Peyer's patch (tissue), 4 donors: ENCODE measurements around the gene SPRED1. TPM values are rescaled to one million over a fixed set of nuclear protein-coding genes. Genes with fewer than 3 reads are reported as not detected.
A peak's percentile ranks its signal among the peaks of the same experiment; 100 is the strongest.

Source experiments
- DNase-seq, 3 donors: peaks; one replicate each; pipeline ENCODE4 v3.0.0-alpha.2; 2017 to 2019
- H3K27ac ChIP-seq, 4 donors: fragments of 200-600 bp; sonication (generic); one replicate each; pipeline ENCODE4 v1.5.1; 2016 to 2019
- H3K27me3 ChIP-seq, 2 donors: fragments of 200-600 bp; sonication (generic); one replicate each; pipeline ENCODE4 v1.5.1; 2019
- H3K36me3 ChIP-seq, 3 donors: fragments of 200-600 bp; sonication (generic); one replicate each; pipeline ENCODE4 v1.5.1; 2016 to 2019
- H3K4me1 ChIP-seq, 4 donors: fragments of 200-600 bp; sonication (generic); one replicate each; pipeline ENCODE4 v1.5.1; 2016 to 2019
- H3K4me3 ChIP-seq, 4 donors: fragments of 200-600 bp; sonication (generic); 1 replicate in 3 of 4; 2 replicates in 1 of 4; pipeline ENCODE4 v1.5.1; 2016 to 2019; ENCODE audit warnings: mild to moderate bottlenecking in 1 of 4
- H3K9me3 ChIP-seq, 4 donors: fragments of 200-600 bp; sonication (generic); one replicate each; pipeline ENCODE4 v1.5.1; 2016 to 2019; ENCODE audit warnings: mild to moderate bottlenecking in 1 of 4
- POLR2A ChIP-seq, 2 donors: fragments of 450-650 bp; IDR thresholded peaks; one replicate each; pipeline ENCODE4 v1.5.1; 2017; ENCODE audit warnings: antibody characterized with exemption in 2 of 2, mild to moderate bottlenecking in 2 of 2, moderate library complexity in 2 of 2
- total RNA-seq, 4 donors: library from RNA; depleted of rRNA; stranded (reverse); fragments of >200 nt; gene quantifications; one replicate each; pipeline ENCODE4 v1.1.0, GENCODE V29; 2016
- TF ChIP-seq, protein P1 (sequence below), 6 experiments: fragments of 450-650 bp in 4 of 6; fragments of 200-600 bp in 2 of 6; sonication (generic) in 1 of 6; IDR thresholded peaks; one replicate each; pipeline ENCODE4 v1.5.1; 2017 to 2019; ENCODE audit warnings: antibody characterized with exemption in 6 of 6, mild to moderate bottlenecking in 3 of 6, moderate library complexity in 1 of 6

Gene SPRED1
- total RNA-seq, 4 donors from 2014 or later: 8.9 to 40.4 (median 20.2) TPM

DNA sequence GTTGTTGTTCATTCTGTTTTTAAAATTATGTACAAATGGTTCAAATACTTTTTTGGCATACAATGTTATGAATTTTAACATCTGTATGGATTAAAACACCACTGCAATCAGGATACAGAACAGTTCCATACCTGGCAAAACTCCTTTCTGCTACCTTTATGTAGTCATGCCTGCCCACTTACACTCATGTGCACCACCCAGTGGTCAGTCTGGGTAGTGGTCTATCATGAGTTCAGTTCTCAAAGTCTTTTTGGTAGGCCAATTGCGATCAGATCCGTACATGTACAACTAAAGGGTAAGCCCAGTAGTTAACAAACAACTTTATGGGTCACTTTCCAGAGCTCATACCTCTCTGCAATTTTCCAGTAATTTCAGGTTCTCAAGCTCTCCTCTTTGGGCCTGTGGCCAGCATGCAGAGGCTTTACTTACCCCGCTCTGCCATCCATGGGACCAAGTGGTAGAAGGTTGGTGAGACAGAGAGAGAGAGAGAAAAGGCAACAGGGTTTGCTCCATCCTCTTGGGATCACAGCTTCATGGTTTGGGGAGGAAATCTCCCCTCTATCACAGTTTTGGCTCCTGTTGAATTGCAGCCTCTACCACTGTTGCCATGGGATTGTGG is 137.4 kb downstream of the SPRED1 start:
- Histone ChIP-seq H3K4me3 (no peak overlapping the region), H3K4me1 (no peaks in the 10 kb centered on the region), H3K36me3 (no peaks in the 10 kb centered on the region), H3K9me3 (no peaks in the 10 kb centered on the region), H3K27ac (no peak overlapping the region), H3K27me3 (no peaks in the 10 kb centered on the region)
- DNase-seq: peak; percentile 55 to 89 (median 60)
- no peak for TF ChIP-seq POLR2A (IDR thresholded peaks at IDR 0.05)
- TF ChIP-seq, protein P1, sequence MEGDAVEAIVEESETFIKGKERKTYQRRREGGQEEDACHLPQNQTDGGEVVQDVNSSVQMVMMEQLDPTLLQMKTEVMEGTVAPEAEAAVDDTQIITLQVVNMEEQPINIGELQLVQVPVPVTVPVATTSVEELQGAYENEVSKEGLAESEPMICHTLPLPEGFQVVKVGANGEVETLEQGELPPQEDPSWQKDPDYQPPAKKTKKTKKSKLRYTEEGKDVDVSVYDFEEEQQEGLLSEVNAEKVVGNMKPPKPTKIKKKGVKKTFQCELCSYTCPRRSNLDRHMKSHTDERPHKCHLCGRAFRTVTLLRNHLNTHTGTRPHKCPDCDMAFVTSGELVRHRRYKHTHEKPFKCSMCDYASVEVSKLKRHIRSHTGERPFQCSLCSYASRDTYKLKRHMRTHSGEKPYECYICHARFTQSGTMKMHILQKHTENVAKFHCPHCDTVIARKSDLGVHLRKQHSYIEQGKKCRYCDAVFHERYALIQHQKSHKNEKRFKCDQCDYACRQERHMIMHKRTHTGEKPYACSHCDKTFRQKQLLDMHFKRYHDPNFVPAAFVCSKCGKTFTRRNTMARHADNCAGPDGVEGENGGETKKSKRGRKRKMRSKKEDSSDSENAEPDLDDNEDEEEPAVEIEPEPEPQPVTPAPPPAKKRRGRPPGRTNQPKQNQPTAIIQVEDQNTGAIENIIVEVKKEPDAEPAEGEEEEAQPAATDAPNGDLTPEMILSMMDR (IDR thresholded peaks at IDR 0.05): peak; percentile 45 to 85 (median 73)

- H3K4me3 ChIP-seq: no peak overlapping the region
- H3K4me1 ChIP-seq: no peaks in the 10 kb centered on the region
- no peaks in the 10 kb centered on the region for H3K36me3 ChIP-seq
- DNase-seq: no peak
- TF ChIP-seq POLR2A (IDR thresholded peaks at IDR 0.05): no peak
- TF ChIP-seq, protein P1 (IDR thresholded peaks at IDR 0.05): no peak
- no peak overlapping the region for H3K27ac ChIP-seq
- H3K27me3 ChIP-seq: no peaks in the 10 kb centered on the region
- H3K9me3 ChIP-seq: no peaks in the 10 kb centered on the region
Measured at GRCh38 chr15:38391191-38391590, 138.6 kb downstream of the SPRED1 start.

- no peaks in the 10 kb centered on the region for H3K27me3 ChIP-seq
- no peak for TF ChIP-seq POLR2A (IDR thresholded peaks at IDR 0.05)
- TF ChIP-seq, protein P1 (IDR thresholded peaks at IDR 0.05): no peak
- peak overlapping the region in 2 of 4 donors; percentile 16 to 38 for H3K27ac ChIP-seq
- DNase-seq: peak in 1 of 3 donors; percentile 48
- no peaks in the 10 kb centered on the region for H3K4me1 ChIP-seq
- H3K36me3 ChIP-seq: no peaks in the 10 kb centered on the region
- no peak overlapping the region for H3K4me3 ChIP-seq
- H3K9me3 ChIP-seq: no peaks in the 10 kb centered on the region
Measured at GRCh38 chr15:38398134-38398533, 145.5 kb downstream of the SPRED1 start.

DNA sequence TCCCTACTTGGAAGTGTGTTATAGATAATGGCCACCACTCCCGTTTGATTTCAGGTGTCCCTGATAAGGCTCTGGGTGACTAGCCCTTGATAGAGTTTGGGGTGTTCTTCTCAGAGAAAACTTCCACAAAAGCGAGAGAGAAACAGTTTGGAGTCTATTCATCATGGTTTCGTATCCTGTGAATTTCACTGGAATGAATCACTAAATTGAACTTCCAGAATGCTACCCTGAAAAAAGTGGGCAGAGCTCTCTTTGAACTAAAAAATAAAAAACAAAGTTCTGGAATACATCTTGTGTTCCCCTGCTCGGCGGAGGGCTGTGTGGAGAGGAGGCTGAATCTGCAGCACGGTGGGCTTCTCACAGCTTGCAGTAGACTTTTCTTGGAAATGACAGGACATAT is 148.5 kb downstream of the SPRED1 start:
- H3K4me1 ChIP-seq: no peaks in the 10 kb centered on the region
- DNase-seq: no peak
- no peaks in the 10 kb centered on the region for H3K36me3 ChIP-seq
- H3K27me3 ChIP-seq: no peaks in the 10 kb centered on the region
- H3K4me3 ChIP-seq: no peak overlapping the region
- no peaks in the 10 kb centered on the region for H3K9me3 ChIP-seq
- no peak overlapping the region for H3K27ac ChIP-seq
- TF ChIP-seq, protein P1 (IDR thresholded peaks at IDR 0.05): no peak
- TF ChIP-seq POLR2A (IDR thresholded peaks at IDR 0.05): no peak

GRCh38 chr15:38401701-38402100 is 149.1 kb downstream of the SPRED1 start:
- Histone ChIP-seq H3K4me3 (no peak overlapping the region), H3K4me1 (no peaks in the 10 kb centered on the region), H3K36me3 (no peaks in the 10 kb centered on the region), H3K27me3 (no peaks in the 10 kb centered on the region), H3K9me3 (no peaks in the 10 kb centered on the region), H3K27ac (no peak overlapping the region)
- no peak for DNase-seq
- TF ChIP-seq, protein P1 (IDR thresholded peaks at IDR 0.05): no peak
- TF ChIP-seq POLR2A (IDR thresholded peaks at IDR 0.05): no peak
